Caco-2 (cell line): Measurements from ENCODE around the gene SYT8. TPM values are rescaled to one million over a fixed set of nuclear protein-coding genes. Genes with fewer than 3 reads are reported as not detected.
A peak's percentile ranks its signal among the peaks of the same experiment; 100 is the strongest.

Experiments used
- BruUV-seq: library from RNA; stranded (reverse); fragments of 400-500 nt; replicated peaks from 2 replicates; lab custom pipeline; 2021; lab: Mats Ljungman, UMichigan
- CTCF ChIA-PET: fragments of 300-600 bp; sonication (Branson Sonifier 250); formaldehyde crosslinking; loops from one replicate; lab custom pipeline; 2022; ENCODE audit warnings: antibody characterized with exemption; lab: Charles Lee
- POLR2A ChIA-PET: fragments of 300-600 bp; sonication (Branson Sonifier 250); formaldehyde crosslinking; loops from one replicate; lab custom pipeline; 2022; ENCODE audit warnings: antibody characterized with exemption; lab: Charles Lee
- DNase-seq, 2 experiments: peaks; one replicate each; pipeline versions ENCODE4 v3.0.0 to v3.0.0-alpha.2; 2020 to 2022
- H3K27me3 ChIP-seq: replicated peaks from 2 replicates; pipeline ENCODE4 v1.6.0; 2011; ENCODE audit warnings: low read length; ENCODE audit not compliant: control insufficient read depth, insufficient read depth
- H3K36me3 ChIP-seq: 2 replicates; pipeline ENCODE4 v1.5.1; 2011; ENCODE audit warnings: low read length; ENCODE audit not compliant: control insufficient read depth, insufficient read depth
- H3K4me1 ChIP-seq: fragments of 250-450 bp; sonication (Bioruptor Pico); 2 replicates; pipeline ENCODE4 v1.5.1; 2020; ENCODE audit warnings: mild to moderate bottlenecking
- H3K4me3 ChIP-seq: 2 replicates; pipeline ENCODE4 v1.5.1; 2011; ENCODE audit warnings: low read depth, mild to moderate bottlenecking, control low read depth, low read length
- H3K9me3 ChIP-seq: fragments of 250-450 bp; sonication (Bioruptor Pico); 2 replicates; pipeline ENCODE4 v1.5.1; 2020; ENCODE audit warnings: mild to moderate bottlenecking, moderate library complexity
- H3K27ac Mint-ChIP-seq: one replicate; pipeline ENCODE4 v1.8.0; 2022; ENCODE audit warnings: mixed read lengths; ENCODE audit not compliant: unreplicated experiment
- H3K27me3 Mint-ChIP-seq: one replicate; pipeline ENCODE4 v1.8.0; 2022; ENCODE audit warnings: mixed read lengths; ENCODE audit not compliant: insufficient read depth, unreplicated experiment
- H3K36me3 Mint-ChIP-seq: one replicate; pipeline ENCODE4 v1.8.0; 2022; ENCODE audit warnings: mild to moderate bottlenecking, mixed read lengths; ENCODE audit not compliant: insufficient read depth, unreplicated experiment
- H3K4me1 Mint-ChIP-seq: one replicate; pipeline ENCODE4 v1.8.0; 2022; ENCODE audit warnings: low read depth, mixed read lengths; ENCODE audit not compliant: unreplicated experiment
- H3K4me3 Mint-ChIP-seq: one replicate; pipeline ENCODE4 v1.8.0; 2022; ENCODE audit warnings: mild to moderate bottlenecking, moderate library complexity, mixed read lengths; ENCODE audit not compliant: unreplicated experiment
- H3K9me3 Mint-ChIP-seq: one replicate; pipeline ENCODE4 v1.8.0; 2022; ENCODE audit warnings: mixed read lengths; ENCODE audit not compliant: unreplicated experiment
- CTCF ChIP-seq, 2 experiments: fragments of 200-600 bp in 1 of 2; IDR thresholded peaks; 1 replicate in 1 of 2; 2 replicates in 1 of 2; pipeline versions ENCODE4 v1.5.1 to v1.8.0; 2011 to 2022; ENCODE audit warnings: antibody characterized with exemption in 1 of 2, control low read depth in 1 of 2, inconsistent platforms in 1 of 2, low read depth in 1 of 2, low read length in 1 of 2, mild to moderate bottlenecking in 1 of 2, moderate library complexity in 1 of 2; ENCODE audit not compliant: insufficient read depth in 1 of 2, severe bottlenecking in 1 of 2, unreplicated experiment in 1 of 2
- intact Hi-C: fragments of 100-400 bp; cut with micrococcal nuclease; formaldehyde crosslinking; loops from one replicate; pipeline ENCODE4 v1.10.0; 2022; ENCODE audit not compliant: unreplicated experiment
- total RNA-seq: library from RNA; stranded (reverse); gene quantifications from 2 replicates; pipeline ENCODE4 v1.2.3, GENCODE V29; 2022

SYT8 gene
- total RNA-seq, 1 experiment from 2014 or later: 14.9 TPM

DNA sequence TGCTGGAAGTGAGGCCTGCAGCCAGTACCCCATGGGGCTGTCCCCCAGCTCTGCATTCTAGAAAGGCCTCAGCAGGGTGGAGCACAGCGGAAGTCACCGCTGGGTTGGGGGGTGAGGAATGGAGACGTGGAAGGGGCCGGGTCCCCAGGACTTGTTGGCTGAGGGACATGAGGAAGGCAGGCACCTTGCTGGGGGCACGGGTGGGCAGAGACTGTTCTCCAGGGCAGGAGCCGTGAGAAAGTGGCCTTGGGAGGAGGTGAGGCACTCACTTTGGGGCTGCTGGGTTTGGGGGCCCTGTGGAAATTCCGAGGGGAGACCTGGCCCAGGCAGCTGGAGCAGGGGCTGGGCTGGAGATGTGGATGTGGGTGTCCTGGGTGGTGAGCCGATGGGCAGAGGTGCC is 9.0 kb downstream of the SYT8 start:
- Histone ChIP-seq H3K9me3 (no peaks in the 10 kb centered on the region), H3K4me1 (peaks cover 8% of the 10 kb centered on the region), H3K36me3 (no peaks in the 10 kb centered on the region), H3K27me3 (no peaks in the 10 kb centered on the region), H3K4me3 (no peak overlapping the region)
- TF ChIP-seq CTCF (IDR thresholded peaks at IDR 0.05; ENCODE audit: insufficient read depth in 1 of 2, low read depth in 1 of 2, low read length in 1 of 2, severe bottlenecking in 1 of 2, unreplicated experiment in 1 of 2): no peak
- CTCF ChIA-PET: no interaction called here
- no peaks in the 10 kb centered on the region for H3K9me3 Mint-ChIP-seq
- peaks cover 11% of the 10 kb centered on the region for H3K4me1 Mint-ChIP-seq
- H3K27ac Mint-ChIP-seq: no peak overlapping the region
- no peak for DNase-seq
- no peak overlapping the region for H3K4me3 Mint-ChIP-seq
- H3K36me3 Mint-ChIP-seq: peaks cover 6% of the 10 kb centered on the region
- POLR2A ChIA-PET: no interaction called here
- no peaks in the 10 kb centered on the region for H3K27me3 Mint-ChIP-seq
- BruUV-seq: no TSS peak
- intact Hi-C loops: no loop called here

DNA sequence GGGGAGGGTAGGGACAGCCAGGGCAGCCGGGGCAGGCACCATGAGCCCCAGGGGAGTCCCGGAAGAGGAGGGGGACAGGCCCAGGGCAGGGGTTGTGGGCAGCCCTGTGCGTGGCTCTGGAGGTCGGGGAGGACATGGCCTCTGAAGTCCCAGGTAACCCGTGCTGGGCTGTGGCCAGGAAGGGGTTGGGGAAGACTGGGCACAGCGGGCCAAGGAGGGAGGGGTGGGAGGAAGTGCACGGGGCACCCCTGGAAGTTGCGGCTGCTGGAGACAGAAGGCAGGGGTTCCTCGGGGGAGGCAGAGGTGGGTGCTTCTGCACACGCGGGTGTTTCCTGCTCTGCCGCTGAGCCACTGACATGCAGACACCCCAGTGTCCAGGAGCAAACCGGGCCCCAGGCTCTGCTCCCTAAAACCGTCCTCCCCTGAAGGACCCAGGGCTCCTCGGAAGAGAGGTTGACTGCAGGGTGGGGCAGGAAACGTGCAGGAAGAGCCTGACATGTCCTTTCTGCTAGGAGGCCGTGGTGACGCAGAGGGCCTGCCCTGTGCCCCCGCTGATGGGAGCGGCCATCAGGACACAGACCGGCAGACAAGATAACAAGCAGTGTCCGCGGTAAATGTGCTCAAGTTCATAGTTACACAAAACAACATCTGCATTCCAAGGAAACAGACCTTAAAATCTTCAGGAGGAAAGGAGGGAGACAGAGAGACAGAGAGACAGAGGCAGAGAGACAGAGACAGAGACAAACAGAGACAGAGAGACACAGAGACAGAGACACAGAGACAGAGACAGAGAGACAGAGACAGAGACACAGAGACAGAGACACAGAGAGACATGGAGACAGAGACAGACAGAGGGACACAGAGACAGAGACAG is 9.7 kb downstream of the SYT8 start:
- H3K4me3 Mint-ChIP-seq: no peak overlapping the region
- intact Hi-C loops: no loop called here
- H3K36me3 Mint-ChIP-seq: peaks cover 6% of the 10 kb centered on the region
- H3K27me3 ChIP-seq: no peaks in the 10 kb centered on the region
- no peaks in the 10 kb centered on the region for H3K9me3 Mint-ChIP-seq
- no peak for TF ChIP-seq CTCF (IDR thresholded peaks at IDR 0.05; ENCODE audit: insufficient read depth in 1 of 2, low read depth in 1 of 2, low read length in 1 of 2, severe bottlenecking in 1 of 2, unreplicated experiment in 1 of 2)
- H3K27ac Mint-ChIP-seq: peak overlapping the region; percentile 15
- H3K36me3 ChIP-seq: no peaks in the 10 kb centered on the region
- ChIA-PET CTCF (no interaction called here), POLR2A (no interaction called here)
- no TSS peak for BruUV-seq
- H3K4me1 Mint-ChIP-seq: peaks cover 11% of the 10 kb centered on the region
- peaks cover 8% of the 10 kb centered on the region for H3K4me1 ChIP-seq
- no peaks in the 10 kb centered on the region for H3K27me3 Mint-ChIP-seq
- no peaks in the 10 kb centered on the region for H3K9me3 ChIP-seq
- no peak for DNase-seq
- no peak overlapping the region for H3K4me3 ChIP-seq

GRCh38 chr11:1845095-1845429 is 10.3 kb downstream of the SYT8 start:
- intact Hi-C loops: no loop called here
- Mint-ChIP-seq H3K27me3 (no peaks in the 10 kb centered on the region), H3K27ac (peak overlapping the region; percentile 15), H3K9me3 (no peaks in the 10 kb centered on the region), H3K4me3 (no peak overlapping the region), H3K36me3 (peaks cover 6% of the 10 kb centered on the region), H3K4me1 (peaks cover 11% of the 10 kb centered on the region)
- Histone ChIP-seq H3K9me3 (no peaks in the 10 kb centered on the region), H3K4me1 (peaks cover 8% of the 10 kb centered on the region), H3K4me3 (no peak overlapping the region), H3K27me3 (no peaks in the 10 kb centered on the region), H3K36me3 (no peaks in the 10 kb centered on the region)
- BruUV-seq: no TSS peak
- ChIA-PET POLR2A (no interaction called here), CTCF (no interaction called here)
- DNase-seq: no peak
- TF ChIP-seq CTCF (IDR thresholded peaks at IDR 0.05; ENCODE audit: insufficient read depth in 1 of 2, low read depth in 1 of 2, low read length in 1 of 2, severe bottlenecking in 1 of 2, unreplicated experiment in 1 of 2): no peak
